SU-DHL-6 (cell line): ENCODE results near the gene PRADC1.

Experiments used
- CTCF ChIP-seq: fragments of 200-600 bp; sonication (generic); IDR thresholded peaks from one replicate; pipeline ENCODE4 v1.5.1; 2017; ENCODE audit warnings: antibody characterized with exemption, mild to moderate bottlenecking, low read length, moderate library complexity; ENCODE audit not compliant: insufficient read depth, poor library complexity, severe bottlenecking
- EZH2phosphoT487 ChIP-seq: fragments of 200-600 bp; sonication (generic), shearing (Covaris generic); conservative IDR thresholded peaks from 2 replicates; pipeline ENCODE4 v1.6.1; 2018; ENCODE audit warnings: mild to moderate bottlenecking, antibody characterized with exemption, low read length, moderate library complexity, mixed read lengths

- TF ChIP-seq CTCF: no peak
- no peak for TF ChIP-seq EZH2phosphoT487
Measured at GRCh38 chr2:73218298-73218697, 14.7 kb downstream of the PRADC1 start.
